Left lung (tissue), 10 donors: Measurements from ENCODE around the gene SSUH2. TPM values are rescaled to one million over a fixed set of nuclear protein-coding genes. Genes with fewer than 3 reads are reported as not detected.

Source experiments
- ATAC-seq: fragments of 200-7000 bp; cut with Tn5 transposase; one replicate; pipeline ENCODE4 v1.9.1; 2020; ENCODE audit warnings: moderate library complexity
- DNase-seq, 4 donors: peaks; one replicate each; pipeline ENCODE4 v3.0.0-alpha.2; 2013 to 2020
- H3K27ac ChIP-seq, 2 donors: fragments of 200-600 bp; sonication (generic) in 1 of 2; one replicate each; pipeline versions ENCODE4 v1.5.0 to v1.8.0; 2020 to 2021
- H3K27me3 ChIP-seq, 2 donors: fragments of 200-600 bp; sonication (generic) in 1 of 2; one replicate each; pipeline versions ENCODE4 v1.5.0 to v1.8.0; 2020 to 2021
- H3K36me3 ChIP-seq, 2 donors: fragments of 200-600 bp; sonication (generic) in 1 of 2; one replicate each; pipeline versions ENCODE4 v1.5.0 to v1.8.0; 2020 to 2021
- H3K4me1 ChIP-seq, 2 donors: fragments of 200-600 bp; one replicate each; pipeline ENCODE4 v1.8.0; 2021
- H3K4me3 ChIP-seq, 2 donors: fragments of 200-600 bp; sonication (generic) in 1 of 2; one replicate each; pipeline versions ENCODE4 v1.5.0 to v1.8.0; 2020 to 2021; ENCODE audit warnings: mild to moderate bottlenecking in 1 of 2
- H3K9me3 ChIP-seq, 2 donors: fragments of 200-600 bp; sonication (generic) in 1 of 2; one replicate each; pipeline versions ENCODE4 v1.5.0 to v1.8.0; 2020 to 2021
- CTCF ChIP-seq, 2 donors: fragments of 200-600 bp; sonication (generic) in 1 of 2; IDR thresholded peaks; one replicate each; pipeline versions ENCODE4 v1.5.0 to v1.8.0; 2021; ENCODE audit warnings: antibody characterized with exemption in 2 of 2
- intact Hi-C, 2 donors: fragments of 100-400 bp; cut with DNase I; formaldehyde crosslinking; loops; one replicate each; pipeline versions ENCODE4 v1.11.2 to v1.14.2; 2022
- polyA plus RNA-seq, 6 donors: library from polyadenylated mRNA; unstranded; fragments of 120-200 nt; gene quantifications; one replicate each; pipeline ENCODE4 v1.2.1, GENCODE V29; 2013; ENCODE audit not compliant: insufficient read length in 6 of 6
- total RNA-seq, 2 donors: library from RNA; stranded (reverse); fragmentation: NEBNext Ultra II Directional; extraction: Animal tissue kit (Norgen Biotek cat#: 25700); gene quantifications; one replicate each; pipeline ENCODE4 v1.2.1, GENCODE V29; 2021
- donor health status: DM: no; HTN: yes; CAD: no.
- donor health status: DM: no; HTN: no; CAD: no.

SSUH2 gene
- total and polyA plus RNA-seq, 8 donors = 0.29 to 3.1 (median 1.8) TPM

DNA sequence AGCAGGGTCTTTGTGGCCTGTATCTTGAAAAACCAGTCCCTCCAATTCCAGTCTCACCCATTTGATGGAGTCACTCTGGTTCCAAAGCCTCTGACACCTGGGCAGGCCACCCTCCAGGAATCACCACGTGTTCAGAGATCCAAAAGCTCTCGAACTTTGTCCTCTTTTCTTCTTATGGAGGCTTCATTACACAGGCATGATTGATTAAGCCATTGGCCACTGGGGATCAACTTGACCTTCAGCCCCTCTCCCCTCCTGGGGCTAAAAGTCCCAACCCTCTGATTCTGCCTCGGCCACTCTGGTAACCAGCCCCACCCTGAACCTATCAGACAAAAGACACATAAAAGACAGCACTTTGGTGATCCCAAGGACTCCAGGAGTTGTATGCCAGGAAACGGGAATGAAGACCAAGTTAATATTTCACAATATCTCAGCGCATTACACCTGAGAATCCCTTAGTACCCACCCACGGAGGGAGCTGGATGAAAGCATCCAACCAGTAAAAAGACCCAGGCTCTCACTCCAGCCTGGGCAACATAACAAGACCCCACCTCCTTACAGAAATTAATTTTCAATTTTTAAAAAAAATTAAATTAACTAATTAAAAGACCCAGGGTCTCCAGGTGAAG is 23.0 kb upstream of the SSUH2 start:
- intact Hi-C loops = no loop called here
- no peak overlapping the region for H3K27ac ChIP-seq
- DNase-seq = no peak
- H3K4me1 ChIP-seq = no peaks in the 10 kb centered on the region
- no peak for ATAC-seq
- TF ChIP-seq CTCF (IDR thresholded peaks at IDR 0.05) = no peak
- no peak overlapping the region for H3K4me3 ChIP-seq
- no peaks in the 10 kb centered on the region for H3K36me3 ChIP-seq
- H3K27me3 ChIP-seq = no peaks in the 10 kb centered on the region
- H3K9me3 ChIP-seq = no peaks in the 10 kb centered on the region

DNA sequence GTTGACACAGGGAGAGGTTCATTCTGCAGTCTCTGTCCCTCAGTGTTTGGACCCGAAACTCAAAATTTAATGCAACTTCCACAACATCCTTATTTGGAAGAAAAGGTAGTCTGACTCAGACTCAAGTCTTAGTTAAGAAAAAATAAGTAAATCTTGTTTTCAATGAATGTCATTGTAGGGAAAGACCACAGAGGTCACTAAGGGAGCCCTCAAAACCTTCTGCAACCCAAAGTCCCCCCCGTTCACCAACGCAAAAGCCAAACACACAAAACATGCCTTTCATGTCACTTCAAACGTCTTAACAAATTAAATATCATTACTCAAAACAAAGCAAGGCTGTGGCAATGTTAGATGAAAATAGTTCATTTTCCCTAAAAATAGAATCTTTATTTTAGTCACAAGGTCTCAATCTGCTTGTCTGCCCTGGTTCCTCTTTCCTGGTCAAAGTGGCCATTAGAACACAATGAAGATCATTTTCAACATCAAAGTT is 20.9 kb upstream of the SSUH2 start:
- no peak for DNase-seq
- no peak for ATAC-seq
- TF ChIP-seq CTCF (IDR thresholded peaks at IDR 0.05) = no peak

GRCh38 chr3:8663177-8664061 is 18.8 kb upstream of the SSUH2 start:
- Histone ChIP-seq H3K27ac (no peak overlapping the region), H3K9me3 (no peaks in the 10 kb centered on the region), H3K27me3 (no peaks in the 10 kb centered on the region), H3K36me3 (no peaks in the 10 kb centered on the region), H3K4me1 (peaks cover 6 to 12% of the 10 kb centered on the region in 2 donors), H3K4me3 (no peak overlapping the region)
- peak; percentile 43 to 68 for TF ChIP-seq CTCF (IDR thresholded peaks at IDR 0.05)
- ATAC-seq (peak; percentile 57), DNase-seq (peak in 1 of 4 donors; percentile 58)
- intact Hi-C loops = no loop called here

More for the DNA sequence above, 20.9 kb upstream of the SSUH2 start:
- Histone ChIP-seq H3K36me3 (no peaks in the 10 kb centered on the region), H3K27ac (no peak overlapping the region), H3K27me3 (no peaks in the 10 kb centered on the region), H3K4me1 (no peaks in the 10 kb centered on the region), H3K4me3 (no peak overlapping the region), H3K9me3 (no peaks in the 10 kb centered on the region)
- intact Hi-C loops = no loop called here

GRCh38 chr3:8662594-8662993 is 18.0 kb upstream of the SSUH2 start:
- ATAC-seq (no peak), DNase-seq (no peak)
- H3K9me3 ChIP-seq = no peaks in the 10 kb centered on the region
- peaks cover 12 to 13% of the 10 kb centered on the region in 2 donors for H3K4me1 ChIP-seq
- no peak overlapping the region for H3K27ac ChIP-seq
- H3K36me3 ChIP-seq = no peaks in the 10 kb centered on the region
- intact Hi-C loops = no loop called here
- H3K4me3 ChIP-seq = no peak overlapping the region
- no peak for TF ChIP-seq CTCF (IDR thresholded peaks at IDR 0.05)
- H3K27me3 ChIP-seq = no peaks in the 10 kb centered on the region
